Measurements from ENCODE around the gene D2HGDH.
"Not testable (repeated sequence)": the region's sequence is repeated elsewhere in the genome, so short reads cannot be mapped to it uniquely, and the experiment has no call there.

The D2HGDH gene

DNA sequence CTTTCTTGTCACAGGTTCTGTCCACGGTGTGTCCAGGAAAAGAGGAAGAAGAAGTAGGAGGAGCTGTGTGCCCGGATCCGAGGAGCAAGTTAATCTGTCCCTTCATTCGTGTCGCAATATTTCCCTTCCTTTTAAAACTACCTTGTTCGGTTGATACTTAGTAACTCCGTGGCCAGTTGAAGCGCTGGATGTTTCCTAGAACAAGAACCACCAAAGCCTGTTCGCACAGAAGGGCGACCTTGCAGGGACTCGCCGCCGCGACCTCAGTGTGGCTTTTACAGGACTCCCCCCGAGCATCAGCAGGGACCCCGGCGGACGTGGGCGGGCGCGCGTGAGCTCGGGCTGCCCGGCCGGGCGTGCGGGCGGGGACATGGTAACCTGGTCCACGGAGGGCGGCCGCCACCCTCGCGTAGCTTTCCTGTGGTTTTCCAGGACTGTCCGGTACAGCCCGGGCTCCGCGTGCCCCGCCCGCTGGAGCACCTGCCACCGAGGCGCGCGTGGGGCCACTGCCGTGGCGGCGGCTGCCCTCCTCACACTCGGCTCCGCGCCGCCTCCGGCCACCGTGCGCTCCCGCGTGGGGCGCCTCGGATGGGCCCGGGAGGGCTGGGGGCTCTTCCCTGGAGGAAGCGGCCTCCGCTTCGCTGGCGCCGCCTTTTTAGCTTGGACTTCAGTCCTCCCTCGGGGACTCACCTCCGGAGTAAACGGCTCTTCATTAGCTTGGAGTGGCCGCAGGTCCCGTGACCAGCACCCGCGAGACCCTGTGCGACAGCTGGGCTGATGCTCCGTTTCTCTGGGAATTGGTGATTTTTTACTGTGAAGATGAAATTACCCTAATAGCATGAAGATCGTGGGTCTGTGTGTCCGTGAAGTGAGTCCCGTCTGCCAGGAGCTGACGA lies 9.2 kb upstream of the D2HGDH start:
- DNase-seq (ENCODE audit: low read depth), result no peak

DNA sequence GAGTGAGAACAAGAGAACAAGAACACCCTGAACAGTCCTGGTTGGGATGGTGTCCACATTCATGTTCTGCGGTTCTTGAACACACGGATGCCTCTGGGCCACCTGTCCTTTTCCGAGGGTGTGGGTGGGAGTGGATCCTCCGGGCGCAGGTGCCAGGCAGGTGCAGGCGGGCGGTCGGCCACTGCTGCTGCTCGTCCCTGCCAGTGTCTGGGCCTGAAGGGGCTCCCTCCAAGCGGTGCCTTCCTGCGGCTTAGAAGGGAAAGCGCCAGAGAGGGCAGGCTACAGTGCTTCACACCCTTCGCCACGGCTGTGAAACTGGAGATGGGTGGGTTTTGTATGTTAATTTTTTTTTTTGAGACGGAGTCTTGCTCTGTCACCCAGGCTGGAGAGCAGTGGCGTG lies 8.0 kb upstream of the D2HGDH start:
- no peak for DNase-seq (ENCODE audit: low read depth)

DNA sequence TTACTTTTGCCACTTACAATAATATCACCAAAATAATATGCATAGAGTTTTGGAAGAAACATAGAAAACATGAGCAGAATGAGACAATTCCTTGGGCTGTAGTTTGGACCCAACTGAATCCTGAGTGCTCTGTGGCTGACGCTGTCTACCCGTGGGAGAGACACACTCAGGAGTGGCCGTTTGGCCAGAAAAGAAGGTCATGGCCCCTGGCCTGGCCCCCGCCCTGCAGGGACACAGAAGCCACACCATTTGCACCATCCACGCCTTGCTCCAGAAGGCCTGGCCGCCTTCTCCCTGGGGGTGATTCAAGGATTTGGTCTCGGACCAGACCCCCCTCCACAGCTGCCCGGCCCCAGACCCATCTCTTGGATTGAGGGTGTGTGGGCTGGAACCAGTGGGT lies 6.4 kb upstream of the D2HGDH start:
- DNase-seq (ENCODE audit: low read depth), result no peak

DNA sequence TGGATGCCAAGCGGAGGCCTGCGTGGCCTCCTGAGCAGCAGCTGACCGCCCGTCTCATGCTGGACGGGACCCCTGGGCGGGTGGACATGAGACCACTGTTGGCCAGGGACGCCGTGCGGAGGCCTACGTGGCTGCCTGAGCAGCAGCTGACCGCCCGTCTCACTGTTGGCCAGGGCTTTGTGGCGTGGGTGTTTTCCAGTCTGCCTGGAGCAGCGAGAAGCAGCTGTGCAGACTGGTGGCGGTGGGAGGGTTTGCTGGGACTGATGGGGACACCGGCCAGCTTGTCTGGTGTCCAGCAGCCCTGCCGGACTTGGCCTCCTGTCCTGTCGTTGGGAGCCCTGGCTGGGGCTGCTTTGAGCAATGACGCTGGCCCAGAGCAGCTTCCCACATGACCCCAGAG lies 5.8 kb upstream of the D2HGDH start:
- DNase-seq (ENCODE audit: low read depth), result no peak

DNA sequence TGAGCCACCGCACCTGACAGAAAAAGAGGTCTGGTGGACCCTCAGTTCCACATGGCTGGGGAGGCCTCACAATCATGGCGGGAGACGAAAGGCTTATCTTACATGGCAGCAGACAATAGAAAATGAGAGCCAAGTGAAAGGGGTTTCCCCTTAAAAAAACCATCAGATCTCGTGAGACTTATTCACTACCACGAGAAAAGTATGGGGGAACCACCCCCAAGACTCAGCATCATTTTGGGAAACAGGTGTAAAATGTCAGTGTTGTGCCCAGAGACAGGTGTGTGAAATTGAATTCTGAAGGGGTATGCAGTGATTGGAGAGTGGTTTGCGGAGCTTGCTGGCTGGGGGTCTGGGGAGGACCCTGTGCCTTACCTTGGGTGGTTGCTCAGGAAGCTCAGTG lies 4.6 kb upstream of the D2HGDH start:
- DNase-seq (ENCODE audit: low read depth), result no peak

DNA sequence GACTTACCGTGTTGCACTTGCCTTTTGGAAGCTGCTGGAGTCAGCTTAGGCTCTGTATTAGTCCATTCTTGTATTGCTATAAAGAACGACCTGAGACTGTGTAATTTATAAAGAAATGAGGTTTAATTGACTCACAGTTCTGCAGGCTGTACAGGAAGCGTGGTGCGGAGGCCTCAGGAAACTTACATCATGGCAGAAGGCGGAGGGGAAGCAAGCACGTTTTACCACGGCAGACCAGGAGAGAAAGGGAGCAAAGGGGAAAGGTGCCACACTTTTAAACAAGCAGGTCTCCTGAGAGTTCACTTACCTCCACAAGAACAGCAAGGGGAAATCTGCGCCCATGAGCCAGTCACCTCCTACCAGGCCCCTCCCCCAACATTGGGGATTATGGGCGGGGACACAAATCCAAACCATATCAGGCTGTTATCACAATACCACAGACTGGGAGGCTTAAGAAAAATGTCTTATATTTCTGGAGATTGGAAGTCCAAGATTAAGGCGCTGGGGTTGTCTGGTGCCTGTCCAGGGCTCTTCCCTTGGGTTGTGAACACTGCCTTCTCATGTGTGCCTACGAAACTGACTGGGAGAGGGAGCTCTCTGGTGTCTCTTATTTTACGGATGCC lies 3.6 kb upstream of the D2HGDH start:
- DNase-seq (ENCODE audit: low read depth), result peak; percentile 40

DNA sequence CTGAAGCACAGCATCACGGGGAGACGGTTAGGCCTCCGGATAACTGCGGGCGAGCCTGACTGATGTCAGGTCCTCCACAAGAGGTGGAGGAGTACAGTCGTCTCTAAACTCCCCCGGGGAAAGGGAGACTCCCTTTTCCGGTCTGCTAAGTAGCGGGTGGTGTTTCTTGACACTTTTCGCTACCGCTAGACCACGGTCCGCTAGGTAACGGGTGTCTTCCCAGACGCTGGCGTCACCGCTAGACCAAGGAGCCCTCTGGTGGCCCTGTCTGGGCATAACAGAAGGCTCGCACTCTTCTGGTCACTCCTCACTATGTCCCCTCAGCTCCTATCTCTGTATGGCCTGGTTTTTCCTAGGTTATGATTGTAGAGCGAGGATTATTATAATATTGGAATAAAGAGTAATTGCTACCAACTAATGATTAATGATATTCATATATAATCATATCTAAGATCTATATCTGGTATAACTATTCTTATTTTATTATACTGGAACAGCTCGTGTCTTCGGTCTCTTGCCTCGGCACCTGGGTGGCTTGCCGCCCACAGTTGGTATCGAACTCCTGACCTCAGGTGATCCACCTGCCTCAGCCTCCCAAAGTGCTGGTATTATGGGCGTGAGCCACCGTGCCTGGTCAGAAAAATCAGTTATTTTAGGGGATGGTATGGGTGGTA lies 1.8 kb upstream of the D2HGDH start:
- peak; percentile 27 for DNase-seq (ENCODE audit: low read depth)

DNA sequence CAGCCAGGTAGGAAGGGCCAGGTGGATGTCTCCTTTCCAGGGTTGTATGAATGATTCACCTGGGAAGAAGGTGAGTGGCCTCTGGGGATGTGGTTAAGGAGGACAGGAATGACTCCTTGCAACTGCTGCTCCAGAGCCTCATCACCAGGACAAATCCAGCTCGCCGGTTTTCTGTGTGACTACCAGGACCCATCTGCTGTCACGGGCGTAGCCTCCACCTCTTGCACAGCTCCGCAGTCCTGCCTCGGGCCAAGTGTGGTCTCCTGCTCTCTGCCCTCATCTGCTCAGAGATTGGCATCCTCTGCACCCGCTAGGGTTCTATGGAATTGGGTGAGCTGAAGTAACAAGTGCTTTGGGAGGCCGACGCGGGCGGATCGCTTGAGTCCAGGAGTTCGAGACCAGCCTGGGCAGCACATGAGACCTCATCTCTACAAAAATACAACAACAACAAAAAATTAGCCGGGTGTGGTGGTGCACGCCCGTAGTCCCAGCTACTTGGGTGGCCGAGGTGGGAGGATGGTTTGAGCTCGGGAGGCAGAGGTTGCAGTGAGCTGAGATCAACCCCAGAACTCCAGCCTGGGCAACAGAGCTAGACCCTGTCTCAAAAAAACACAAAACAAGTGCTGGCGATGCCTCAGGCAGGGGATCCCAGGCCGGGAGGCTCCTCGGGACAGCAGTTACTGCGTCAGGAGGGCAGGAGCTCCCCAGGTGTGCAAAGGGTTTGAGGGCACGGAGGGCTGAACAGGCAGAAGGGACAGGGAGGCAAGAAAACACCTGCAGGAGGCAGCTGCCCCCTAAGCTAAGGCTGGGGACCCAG lies 831 bp upstream of the D2HGDH start:
- DNase-seq (ENCODE audit: low read depth), result no peak

DNA sequence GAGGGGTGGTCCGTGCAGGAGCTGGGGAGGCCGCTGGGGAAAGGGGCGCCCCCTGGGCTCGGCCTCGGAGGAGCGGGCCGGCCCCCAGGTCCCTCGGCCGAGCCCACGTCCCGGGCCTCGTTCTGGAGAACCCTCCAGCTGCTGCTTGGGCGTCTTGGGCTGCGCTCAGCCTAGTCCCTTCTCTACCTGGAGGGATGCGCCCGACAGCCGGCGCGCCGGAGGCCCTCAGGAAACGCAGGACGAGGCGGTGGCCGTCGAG lies 293 bp upstream of the D2HGDH start:
- no peak for DNase-seq (ENCODE audit: low read depth)

DNA sequence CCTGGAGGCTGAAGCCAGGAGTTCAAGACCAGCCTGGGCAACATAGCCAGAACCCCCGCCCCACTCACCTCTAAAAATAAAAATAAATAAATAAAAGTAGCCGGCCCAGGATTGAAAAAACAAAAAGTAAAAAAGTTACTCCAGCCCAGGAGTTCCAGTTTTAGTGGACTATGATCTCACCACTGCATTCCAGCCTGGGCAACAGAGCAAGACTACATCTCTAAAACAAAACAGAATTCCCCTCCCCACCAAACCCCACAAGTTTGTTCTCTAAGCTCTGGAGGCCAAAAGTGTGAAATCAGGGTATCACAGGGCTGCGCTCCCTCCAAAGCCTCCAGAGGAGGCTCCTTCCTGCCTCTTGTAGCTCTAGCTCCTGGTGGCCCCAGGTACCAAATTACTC lies 1.7 kb downstream of the D2HGDH start:
- no peak for DNase-seq (ENCODE audit: low read depth)

DNA sequence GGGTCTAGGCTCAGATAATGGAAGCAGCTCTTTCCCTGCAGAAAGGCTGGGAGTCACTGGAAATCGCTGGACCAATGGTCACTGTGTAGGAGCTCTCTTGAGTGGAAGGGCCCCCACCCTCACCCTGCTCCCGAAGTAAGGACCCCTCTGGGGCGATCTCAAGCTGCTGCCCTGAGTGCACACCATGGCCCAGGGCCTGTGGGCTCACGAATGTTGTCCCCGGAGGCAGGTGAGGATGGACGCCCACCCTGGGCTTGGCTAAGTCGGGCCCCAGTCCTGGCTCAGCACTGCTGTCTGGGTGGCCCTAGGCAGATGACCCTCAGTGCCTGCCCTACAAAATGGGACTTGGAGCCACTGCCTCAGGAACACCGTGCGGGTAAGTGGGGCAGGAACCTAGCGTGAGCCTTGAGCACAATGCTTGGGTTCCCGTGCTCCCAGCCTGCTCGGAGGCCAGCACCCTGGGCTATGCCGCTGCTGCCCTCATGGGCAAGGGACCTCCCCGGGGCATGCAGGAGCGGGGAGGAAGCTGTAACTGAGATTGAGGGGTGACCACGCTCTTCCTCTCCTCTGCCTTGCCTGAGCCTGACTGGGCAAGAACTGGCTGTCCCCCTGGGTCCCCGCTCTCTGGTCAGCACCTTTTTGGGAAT lies 3.7 kb downstream of the D2HGDH start:
- DNase-seq (ENCODE audit: low read depth), result no peak

DNA sequence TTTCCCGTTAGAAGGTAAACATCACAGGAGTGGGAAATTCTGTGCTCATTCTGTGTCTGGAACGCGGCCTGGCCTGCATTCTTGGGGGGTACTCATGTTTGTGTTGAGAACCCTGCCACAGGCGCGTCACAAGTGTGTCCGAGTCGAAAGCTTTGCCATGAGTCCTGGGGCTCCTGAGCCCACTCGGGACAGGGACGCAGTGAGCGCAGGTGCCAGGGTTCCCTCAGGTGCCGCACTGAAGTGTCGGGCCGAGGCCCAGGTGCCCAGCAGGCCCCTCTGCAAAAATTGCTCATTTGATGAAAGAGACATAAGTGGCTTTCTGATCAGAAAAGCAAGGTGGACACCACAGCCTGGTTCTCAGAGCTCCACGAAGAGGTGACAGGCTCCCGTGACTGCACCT lies 4.7 kb downstream of the D2HGDH start:
- no peak for DNase-seq (ENCODE audit: low read depth)

DNA sequence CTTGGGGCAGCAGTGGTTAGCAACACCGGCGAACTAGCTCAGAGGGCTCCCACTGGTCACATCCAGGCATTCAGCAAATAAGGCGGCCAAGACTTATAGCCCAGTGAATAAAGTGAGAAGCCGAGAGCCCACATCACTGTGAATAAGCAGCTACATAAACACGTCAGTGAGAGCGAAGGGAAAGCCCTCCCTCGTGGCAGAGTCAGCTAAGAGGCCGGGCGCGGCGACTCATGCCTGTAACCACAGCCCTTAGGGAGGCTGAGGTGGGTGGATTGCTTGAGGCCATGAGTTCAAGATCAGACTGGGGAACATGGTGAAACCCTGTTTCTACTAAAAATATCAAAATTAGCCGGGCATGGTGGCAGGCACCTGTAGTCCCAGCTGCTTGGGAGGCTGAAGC lies 5.2 kb downstream of the D2HGDH start:
- DNase-seq (ENCODE audit: low read depth), result no peak

DNA sequence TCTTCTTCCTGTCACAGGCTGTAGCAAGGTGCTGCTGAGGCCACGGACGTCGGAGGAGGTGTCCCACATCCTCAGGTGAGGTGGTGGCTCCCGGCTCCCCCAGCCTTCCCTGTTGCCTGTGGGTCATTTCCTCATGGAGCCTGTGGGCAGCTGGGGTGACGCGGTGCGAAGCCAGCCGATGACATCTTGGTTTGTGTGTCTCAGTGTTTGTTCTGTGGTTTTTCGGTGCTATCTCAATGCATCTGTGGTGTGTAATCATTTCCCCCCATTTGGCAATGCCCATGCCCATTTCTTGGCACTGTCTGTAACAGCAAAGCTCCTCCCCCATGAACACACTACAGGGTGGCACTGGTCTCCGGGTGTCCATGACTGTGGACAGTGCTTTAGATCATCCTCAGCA lies 6.6 kb downstream of the D2HGDH start:
- no peak for DNase-seq (ENCODE audit: low read depth)

DNA sequence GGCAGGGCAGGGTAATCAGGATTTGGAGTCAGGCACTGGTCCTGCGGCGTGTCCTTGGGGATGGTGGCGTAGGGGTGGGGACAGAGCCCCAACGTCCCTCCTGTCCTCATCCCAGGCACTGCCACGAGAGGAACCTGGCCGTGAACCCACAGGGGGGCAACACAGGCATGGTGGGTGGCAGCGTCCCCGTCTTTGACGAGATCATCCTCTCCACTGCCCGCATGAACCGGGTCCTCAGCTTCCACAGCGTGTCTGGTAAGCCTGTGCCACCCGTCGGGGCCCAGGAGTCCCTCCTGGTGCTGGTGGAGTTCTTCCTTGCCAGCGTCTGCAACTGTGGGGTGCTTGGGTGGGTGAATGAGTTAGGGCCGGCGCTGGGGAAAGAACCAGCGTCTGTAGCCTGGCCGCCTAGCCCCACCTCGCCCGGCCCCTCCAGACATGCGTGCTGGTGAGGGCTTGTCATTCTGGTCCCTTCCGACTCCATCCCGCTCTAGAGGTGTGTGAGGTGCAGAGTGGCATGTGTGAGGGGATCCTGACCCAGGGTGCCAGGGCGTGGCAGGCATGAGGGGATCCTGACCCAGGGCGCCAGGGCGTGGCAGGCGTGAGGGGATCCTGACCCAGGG lies 8.0 kb downstream of the D2HGDH start:
- no peak for DNase-seq (ENCODE audit: low read depth)

DNA sequence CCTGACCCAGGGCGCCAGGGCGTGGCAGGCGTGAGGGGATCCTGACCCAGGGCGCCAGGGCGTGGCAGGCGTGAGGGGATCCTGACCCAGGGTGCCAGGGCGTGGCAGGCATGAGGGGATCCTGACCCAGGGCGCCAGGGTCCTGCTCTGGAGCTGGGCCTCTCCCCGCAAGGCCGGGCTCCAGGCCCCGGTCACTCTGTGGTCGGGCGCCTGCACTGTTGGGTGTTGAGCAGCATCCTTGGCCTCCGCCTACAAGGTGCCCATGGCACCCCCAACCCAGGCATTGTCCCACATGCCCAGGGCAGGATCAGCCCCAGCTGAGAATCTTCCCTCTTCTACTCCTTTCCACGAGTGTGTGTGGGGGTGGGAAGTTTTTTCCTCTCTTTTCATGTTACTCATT lies 8.6 kb downstream of the D2HGDH start:
- DNase-seq (ENCODE audit: low read depth), result not testable (repeated sequence)

DNA sequence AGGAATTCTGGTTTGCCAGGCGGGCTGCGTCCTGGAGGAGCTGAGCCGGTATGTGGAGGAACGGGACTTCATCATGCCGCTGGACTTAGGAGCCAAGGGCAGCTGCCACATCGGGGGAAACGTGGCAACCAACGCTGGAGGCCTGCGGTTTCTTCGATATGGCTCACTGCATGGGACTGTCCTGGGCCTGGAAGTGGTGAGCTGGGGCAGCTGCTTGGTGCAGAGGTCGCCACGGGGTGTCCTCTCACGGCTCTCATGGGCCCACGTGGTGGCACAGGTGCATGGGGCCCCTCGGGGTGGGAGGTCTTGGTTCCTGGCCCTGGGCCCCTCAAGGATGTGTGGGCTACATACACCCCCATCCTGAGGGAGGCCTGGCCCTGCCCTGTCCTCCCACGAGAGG lies 9.2 kb downstream of the D2HGDH start:
- no peak for DNase-seq (ENCODE audit: low read depth)

DNA sequence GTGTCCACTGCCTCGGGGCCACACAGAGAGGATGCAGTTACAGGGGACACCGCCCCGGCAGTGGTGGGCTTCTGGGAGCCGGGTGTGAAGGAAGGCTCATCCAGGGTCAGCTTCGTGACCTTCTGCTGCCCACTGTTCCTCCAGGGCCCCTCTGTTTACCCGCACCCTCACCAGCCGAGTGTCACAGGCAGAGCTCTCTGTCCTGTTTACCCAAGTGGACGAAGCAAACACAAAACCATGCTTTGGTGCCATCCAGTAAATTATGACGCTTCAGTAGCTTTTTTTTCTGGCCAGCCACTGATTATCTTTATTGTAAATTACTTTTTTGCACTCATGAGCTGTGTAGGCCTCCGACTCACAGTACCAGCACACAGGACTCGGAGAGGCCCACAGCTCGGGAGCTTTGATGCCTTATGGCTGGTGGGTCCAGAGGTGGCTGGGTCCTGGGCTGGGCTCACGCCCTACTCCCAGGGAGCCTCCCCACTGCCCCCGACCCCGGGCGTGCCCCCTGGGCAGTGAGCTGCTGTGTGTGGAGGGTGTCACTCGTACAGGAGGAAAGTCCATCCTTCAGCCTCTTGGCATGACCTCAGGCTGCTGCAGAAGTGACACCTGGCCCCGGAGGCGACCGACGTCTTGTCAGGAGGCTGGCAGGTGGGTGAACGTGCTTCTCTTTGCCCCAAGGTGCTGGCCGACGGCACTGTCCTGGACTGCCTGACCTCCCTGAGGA lies 9.8 kb downstream of the D2HGDH start:
- DNase-seq (ENCODE audit: low read depth), result no peak

DNA sequence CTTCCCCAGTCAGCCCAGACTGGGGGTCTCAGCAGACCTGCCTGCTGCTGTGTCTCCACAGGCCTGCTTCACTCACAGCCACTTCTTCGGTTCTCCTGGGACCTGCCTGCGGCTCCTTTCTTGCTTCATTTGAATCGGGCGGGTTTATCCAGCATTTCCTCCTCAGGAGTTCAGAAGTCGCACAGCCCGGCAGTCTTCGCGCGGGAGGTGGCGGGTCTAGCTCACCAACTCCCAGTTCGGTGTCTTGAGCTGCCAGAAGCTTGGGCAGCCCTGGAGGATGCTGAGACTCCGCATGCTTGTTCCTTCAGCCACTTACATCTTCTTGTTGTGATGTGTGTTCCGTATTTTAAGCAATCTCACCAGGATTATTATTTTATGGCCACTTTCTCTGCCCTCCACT lies 10.8 kb downstream of the D2HGDH start:
- no peak for DNase-seq (ENCODE audit: low read depth)

DNA sequence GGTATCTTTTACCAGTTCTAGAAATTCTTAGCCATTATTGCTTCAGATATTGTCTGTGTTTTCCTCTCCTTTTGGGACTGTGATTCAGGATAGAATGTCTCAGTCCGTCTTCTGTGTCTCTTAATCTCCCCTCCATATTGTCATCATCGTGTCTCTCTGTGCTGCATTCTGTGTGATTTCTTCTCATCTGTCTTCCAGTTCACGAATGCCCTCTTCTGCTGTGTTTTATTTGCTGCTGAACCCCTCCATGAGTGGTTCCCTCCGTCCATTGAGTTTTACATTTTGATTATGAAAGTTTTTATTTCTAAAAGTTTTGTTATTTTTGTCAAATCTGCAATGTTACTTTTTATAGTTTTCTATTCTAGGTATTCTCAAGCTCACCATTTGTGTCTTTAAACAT lies 11.7 kb downstream of the D2HGDH start:
- no peak for DNase-seq (ENCODE audit: low read depth)
